Retina (tissue), 1 donor: Measurements from ENCODE around the gene CFDP1.

ENCODE experiments used
- DNase-seq: peaks from one replicate; pipeline ENCODE4 v3.0.0-alpha.2; 2016

The CFDP1 gene

GRCh38 chr16:75263291-75263962 lies 169.9 kb downstream of the CFDP1 start:
- no peak for DNase-seq

- DNase-seq: no peak
These were observed 170.5 kb downstream of the CFDP1 start for GRCh38 chr16:75262800-75263127.

- no peak for DNase-seq
These were observed 171.1 kb downstream of the CFDP1 start for GRCh38 chr16:75262104-75262799.

GRCh38 chr16:75261590-75262078 lies 171.7 kb downstream of the CFDP1 start:
- DNase-seq: no peak

- DNase-seq: no peak
These were observed 172.3 kb downstream of the CFDP1 start for GRCh38 chr16:75260851-75261589.

- DNase-seq: no peak
These were observed 174.5 kb downstream of the CFDP1 start for GRCh38 chr16:75258807-75259141.

- DNase-seq: no peak
These were observed 175.2 kb downstream of the CFDP1 start for GRCh38 chr16:75257886-75258806.

- peak; percentile 83 for DNase-seq
These were observed 176.5 kb downstream of the CFDP1 start for GRCh38 chr16:75256696-75257343.

- DNase-seq: no peak
These were observed 177.2 kb downstream of the CFDP1 start for GRCh38 chr16:75256059-75256571.

- no peak for DNase-seq
These were observed 178.9 kb downstream of the CFDP1 start for GRCh38 chr16:75254359-75254837.

GRCh38 chr16:75252946-75253911 lies 180.1 kb downstream of the CFDP1 start:
- no peak for DNase-seq

GRCh38 chr16:75252049-75252864 lies 181.0 kb downstream of the CFDP1 start:
- peak; percentile 79 for DNase-seq

- DNase-seq: peak; percentile 82
These were observed 181.8 kb downstream of the CFDP1 start, which contains the start of gene BCAR1 for GRCh38 chr16:75251280-75252048. TSS of gene BCAR1 (minus strand) at chr16:75251624. CDS start at chr16:75251482, 142 bp downstream.

- peak; percentile 70 for DNase-seq
These were observed 182.5 kb downstream of the CFDP1 start for GRCh38 chr16:75250809-75251279.

- no peak for DNase-seq
These were observed 183.1 kb downstream of the CFDP1 start for GRCh38 chr16:75250089-75250808.

GRCh38 chr16:75249441-75249840 lies 183.9 kb downstream of the CFDP1 start:
- DNase-seq: no peak

- no peak for DNase-seq
These were observed 184.5 kb downstream of the CFDP1 start for GRCh38 chr16:75248536-75249380.
